Muscle layer of colon (tissue), 2 donors: ENCODE results near the gene ENTREP1.
"Not testable (repeated sequence)": the region's sequence is repeated elsewhere in the genome, so short reads cannot be mapped to it uniquely, and the experiment has no call there.

ENCODE experiments used
- H3K27ac ChIP-seq: one replicate; pipeline ENCODE4 v1.7.0; 2013; ENCODE audit warnings: low read depth, mild to moderate bottlenecking, low read length, moderate library complexity
- H3K27me3 ChIP-seq, 2 donors: one replicate each; pipeline ENCODE4 v1.7.0; 2013; ENCODE audit warnings: low read length in 2 of 2, mild to moderate bottlenecking in 2 of 2; ENCODE audit not compliant: insufficient read depth in 2 of 2, control insufficient read depth in 1 of 2
- H3K36me3 ChIP-seq: one replicate; pipeline ENCODE4 v1.7.0; 2013; ENCODE audit warnings: mild to moderate bottlenecking, low read length; ENCODE audit not compliant: insufficient read depth
- H3K4me1 ChIP-seq: one replicate; pipeline ENCODE4 v1.7.0; 2013; ENCODE audit warnings: mild to moderate bottlenecking, low read length; ENCODE audit not compliant: insufficient read depth
- H3K4me3 ChIP-seq, 2 donors: one replicate each; pipeline ENCODE4 v1.7.0; 2013; ENCODE audit warnings: low read length in 2 of 2, low read depth in 1 of 2, mild to moderate bottlenecking in 1 of 2, moderate library complexity in 1 of 2
- H3K9ac ChIP-seq: one replicate; pipeline ENCODE4 v1.7.0; 2013; ENCODE audit warnings: low read length
- H3K9me3 ChIP-seq: one replicate; pipeline ENCODE4 v1.7.0; 2013; ENCODE audit warnings: mild to moderate bottlenecking, low read length
- donor health status: abdominal sarcoma.
- donor health status: Adenocarcinoma of cecum.

ENTREP1 gene

GRCh38 chr9:69391946-69392345 is 66.9 kb downstream of the ENTREP1 start:
- Histone ChIP-seq H3K4me1 (peaks cover 19% of the 10 kb centered on the region), H3K36me3 (peaks cover 3% of the 10 kb centered on the region), H3K9me3 (no peaks in the 10 kb centered on the region), H3K9ac (no peak overlapping the region), H3K4me3 (peak overlapping the region in 1 of 2 donors; percentile 8), H3K27me3 (no peaks in the 10 kb centered on the region), H3K27ac (no peak overlapping the region)

- no peak overlapping the region for H3K27ac ChIP-seq
- no peaks in the 10 kb centered on the region for H3K9me3 ChIP-seq
- H3K4me3 ChIP-seq = no peak overlapping the region
- H3K27me3 ChIP-seq = no peaks in the 10 kb centered on the region
- H3K36me3 ChIP-seq = no peaks in the 10 kb centered on the region
- H3K9ac ChIP-seq = no peak overlapping the region
- H3K4me1 ChIP-seq = peaks cover 26% of the 10 kb centered on the region
These were observed 67.8 kb downstream of the ENTREP1 start for GRCh38 chr9:69392826-69393225.

GRCh38 chr9:69393425-69393824 is 68.4 kb downstream of the ENTREP1 start:
- peaks cover 28% of the 10 kb centered on the region for H3K4me1 ChIP-seq
- H3K9ac ChIP-seq = no peak overlapping the region
- no peaks in the 10 kb centered on the region for H3K36me3 ChIP-seq
- H3K9me3 ChIP-seq = no peaks in the 10 kb centered on the region
- H3K27me3 ChIP-seq = no peaks in the 10 kb centered on the region
- H3K27ac ChIP-seq = no peak overlapping the region
- H3K4me3 ChIP-seq = no peak overlapping the region

- Histone ChIP-seq H3K4me3 (no peak overlapping the region), H3K27me3 (no peaks in the 10 kb centered on the region), H3K9ac (no peak overlapping the region), H3K27ac (no peak overlapping the region), H3K4me1 (peaks cover 28% of the 10 kb centered on the region), H3K9me3 (no peaks in the 10 kb centered on the region), H3K36me3 (no peaks in the 10 kb centered on the region)
These were observed 70.7 kb downstream of the ENTREP1 start for GRCh38 chr9:69395718-69396117.

- H3K4me1 ChIP-seq = peaks cover 24% of the 10 kb centered on the region
- no peak overlapping the region for H3K27ac ChIP-seq
- H3K9me3 ChIP-seq = no peaks in the 10 kb centered on the region
- no peaks in the 10 kb centered on the region for H3K27me3 ChIP-seq
- H3K36me3 ChIP-seq = no peaks in the 10 kb centered on the region
- no peak overlapping the region for H3K9ac ChIP-seq
- H3K4me3 ChIP-seq = no peak overlapping the region
These were observed 71.7 kb downstream of the ENTREP1 start for GRCh38 chr9:69396759-69397158.

GRCh38 chr9:69397384-69398214 is 72.6 kb downstream of the ENTREP1 start:
- H3K9me3 ChIP-seq = no peaks in the 10 kb centered on the region
- H3K27ac ChIP-seq = no peak overlapping the region
- H3K9ac ChIP-seq = no peak overlapping the region
- no peaks in the 10 kb centered on the region for H3K36me3 ChIP-seq
- H3K4me3 ChIP-seq = no peak overlapping the region
- H3K27me3 ChIP-seq = no peaks in the 10 kb centered on the region
- H3K4me1 ChIP-seq = peaks cover 15% of the 10 kb centered on the region

- peaks cover 9% of the 10 kb centered on the region for H3K4me1 ChIP-seq
- no peaks in the 10 kb centered on the region for H3K36me3 ChIP-seq
- H3K9ac ChIP-seq = no peak overlapping the region
- H3K9me3 ChIP-seq = no peaks in the 10 kb centered on the region
- no peak overlapping the region for H3K27ac ChIP-seq
- H3K4me3 ChIP-seq = no peak overlapping the region
- no peaks in the 10 kb centered on the region for H3K27me3 ChIP-seq
These were observed 75.5 kb downstream of the ENTREP1 start for GRCh38 chr9:69400470-69400869.

GRCh38 chr9:69409936-69410335 is 84.9 kb downstream of the ENTREP1 start:
- H3K27me3 ChIP-seq, H3K4me3 ChIP-seq, H3K4me1 ChIP-seq, H3K9me3 ChIP-seq, H3K27ac ChIP-seq, H3K9ac ChIP-seq, H3K36me3 ChIP-seq: not testable (repeated sequence)

- no peaks in the 10 kb centered on the region for H3K9me3 ChIP-seq
- no peaks in the 10 kb centered on the region for H3K36me3 ChIP-seq
- no peaks in the 10 kb centered on the region for H3K27me3 ChIP-seq
- no peaks in the 10 kb centered on the region for H3K4me1 ChIP-seq
- no peak overlapping the region for H3K4me3 ChIP-seq
- no peak overlapping the region for H3K9ac ChIP-seq
- H3K27ac ChIP-seq = no peak overlapping the region
These were observed 86.2 kb downstream of the ENTREP1 start for GRCh38 chr9:69411246-69411645.

GRCh38 chr9:69411931-69412740 is 87.1 kb downstream of the ENTREP1 start:
- Histone ChIP-seq H3K9me3 (no peaks in the 10 kb centered on the region), H3K9ac (no peak overlapping the region), H3K27ac (no peak overlapping the region), H3K36me3 (no peaks in the 10 kb centered on the region), H3K27me3 (no peaks in the 10 kb centered on the region), H3K4me3 (peak overlapping the region in 1 of 2 donors; percentile 35), H3K4me1 (no peaks in the 10 kb centered on the region)

- Histone ChIP-seq H3K27ac (no peak overlapping the region), H3K9ac (no peak overlapping the region), H3K4me3 (peak overlapping the region in 1 of 2 donors; percentile 35), H3K36me3 (no peaks in the 10 kb centered on the region), H3K9me3 (no peaks in the 10 kb centered on the region), H3K4me1 (no peaks in the 10 kb centered on the region), H3K27me3 (no peaks in the 10 kb centered on the region)
These were observed 87.7 kb downstream of the ENTREP1 start for GRCh38 chr9:69412741-69413150.
